GM18858 (cell line): ENCODE results near the gene OSM.

ENCODE experiments used
- ATAC-seq: cut with Tn5 transposase; IDR thresholded peaks from one replicate; pipeline ENCODE4 v1.9.1; 2021; ENCODE audit not compliant: unreplicated experiment

OSM gene

GRCh38 chr22:30285846-30286200, 19.2 kb upstream of the OSM start:
- no peak for ATAC-seq

DNA sequence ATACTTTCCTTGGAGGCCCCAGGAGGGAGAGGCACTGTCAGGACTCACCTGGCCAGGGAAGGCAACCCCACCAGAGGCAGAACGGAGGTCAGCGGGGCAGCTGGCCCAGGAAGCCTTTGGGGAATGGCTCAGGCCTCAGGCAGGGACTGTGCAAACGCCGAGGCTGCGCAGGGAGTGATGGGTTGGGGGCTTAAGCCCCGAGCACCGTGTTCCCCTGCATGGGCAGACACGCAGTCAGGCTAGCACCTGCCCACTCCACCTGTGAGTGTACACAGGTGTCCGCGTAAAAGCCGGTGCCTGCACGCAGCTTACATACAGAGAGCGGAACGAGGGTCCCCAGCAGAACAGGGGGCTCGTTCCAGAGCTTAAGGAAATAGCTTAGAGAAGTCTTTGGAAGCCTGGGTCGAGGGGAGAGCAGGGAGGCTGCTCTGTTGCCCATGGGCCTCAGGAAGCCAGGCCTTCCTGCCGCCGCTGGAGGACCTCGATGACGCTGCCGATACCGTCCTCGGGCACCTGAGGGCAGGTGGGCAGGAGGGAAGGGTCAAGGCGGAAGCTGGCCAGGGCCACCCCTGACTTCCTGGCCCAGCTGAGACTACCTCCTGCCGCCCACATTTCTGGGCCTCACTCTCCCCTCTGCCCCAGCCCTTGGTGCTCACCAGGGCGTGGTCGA, 18.7 kb upstream of the OSM start:
- no peak for ATAC-seq

DNA sequence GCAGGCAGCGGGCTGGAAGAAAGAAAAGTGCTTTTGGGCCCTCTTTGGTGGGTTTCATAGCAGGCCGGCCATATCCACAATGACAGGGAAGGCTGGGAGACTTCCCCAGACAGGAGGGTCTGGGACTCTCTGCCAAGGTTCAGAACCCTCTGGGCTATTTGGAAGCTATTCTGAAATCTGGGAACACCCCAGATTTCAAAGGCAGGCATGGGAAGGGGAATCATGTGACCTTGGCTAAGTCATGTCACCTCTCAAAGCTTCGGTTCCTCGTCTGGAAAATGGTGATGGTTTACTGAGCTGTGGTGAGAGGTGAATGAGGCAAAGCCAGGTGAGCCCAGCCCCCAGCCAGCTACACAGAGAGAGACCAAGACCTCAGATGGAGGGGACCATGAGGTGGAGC, 18.0 kb upstream of the OSM start:
- no peak for ATAC-seq

- no peak for ATAC-seq
Observed at GRCh38 chr22:30284172-30284571, 17.5 kb upstream of the OSM start.

GRCh38 chr22:30283342-30283741, 16.7 kb upstream of the OSM start:
- no peak for ATAC-seq

GRCh38 chr22:30282616-30283046, 16.0 kb upstream of the OSM start:
- no peak for ATAC-seq

GRCh38 chr22:30280505-30280904, 13.9 kb upstream of the OSM start:
- ATAC-seq = no peak

DNA sequence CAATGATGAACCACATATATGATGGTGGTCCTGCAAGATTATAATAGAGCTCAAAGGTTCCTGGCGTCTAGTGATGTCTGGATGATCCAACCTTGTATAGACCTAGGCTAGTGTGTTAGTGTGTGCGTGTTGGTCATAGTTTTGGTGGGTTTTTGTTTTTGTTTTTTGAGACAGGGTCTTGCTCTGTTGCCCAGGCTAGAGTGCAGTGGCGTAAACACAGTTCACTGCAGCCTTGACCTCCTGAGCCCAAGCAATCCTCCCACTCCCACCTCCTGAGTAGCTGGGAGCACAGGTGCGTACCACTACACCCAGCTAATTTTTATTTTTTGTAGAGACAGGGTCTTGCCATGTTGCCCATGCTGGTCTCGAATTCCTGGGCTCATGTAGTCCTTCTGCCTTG, 13.3 kb upstream of the OSM start:
- ATAC-seq = no peak

DNA sequence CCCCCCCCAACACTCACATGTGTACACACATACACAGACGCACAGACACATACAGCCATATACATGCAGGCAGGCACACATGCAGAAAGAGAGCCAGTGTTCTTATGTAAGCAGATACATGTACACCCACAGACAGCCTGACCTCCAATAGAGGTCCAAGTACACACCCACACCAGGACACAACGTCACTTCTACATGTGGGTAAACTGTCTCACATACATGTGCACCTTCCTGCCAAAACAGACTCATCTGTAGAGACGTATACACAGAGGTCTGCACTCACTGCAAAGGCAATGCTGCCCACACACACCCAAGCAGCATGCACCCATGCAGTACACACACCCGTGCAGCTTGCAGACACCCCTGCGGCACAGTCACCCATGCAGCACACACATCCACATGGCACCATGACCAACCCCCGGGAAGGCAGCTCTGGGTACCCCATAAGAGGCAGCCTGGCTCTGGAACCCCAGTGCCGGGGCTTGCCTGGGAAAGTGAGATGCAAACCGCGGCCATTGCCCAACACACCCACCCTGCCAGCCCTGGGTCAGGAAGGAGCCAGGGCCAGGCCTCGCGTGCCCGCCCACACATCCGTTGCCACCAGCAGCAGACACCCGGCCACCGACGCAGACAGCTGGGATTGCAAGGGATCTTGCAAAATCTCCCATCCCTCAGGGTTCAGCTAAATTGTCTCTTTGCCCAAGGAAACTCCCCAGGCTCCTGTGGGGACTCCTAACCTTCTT, 12.6 kb upstream of the OSM start:
- ATAC-seq = no peak

DNA sequence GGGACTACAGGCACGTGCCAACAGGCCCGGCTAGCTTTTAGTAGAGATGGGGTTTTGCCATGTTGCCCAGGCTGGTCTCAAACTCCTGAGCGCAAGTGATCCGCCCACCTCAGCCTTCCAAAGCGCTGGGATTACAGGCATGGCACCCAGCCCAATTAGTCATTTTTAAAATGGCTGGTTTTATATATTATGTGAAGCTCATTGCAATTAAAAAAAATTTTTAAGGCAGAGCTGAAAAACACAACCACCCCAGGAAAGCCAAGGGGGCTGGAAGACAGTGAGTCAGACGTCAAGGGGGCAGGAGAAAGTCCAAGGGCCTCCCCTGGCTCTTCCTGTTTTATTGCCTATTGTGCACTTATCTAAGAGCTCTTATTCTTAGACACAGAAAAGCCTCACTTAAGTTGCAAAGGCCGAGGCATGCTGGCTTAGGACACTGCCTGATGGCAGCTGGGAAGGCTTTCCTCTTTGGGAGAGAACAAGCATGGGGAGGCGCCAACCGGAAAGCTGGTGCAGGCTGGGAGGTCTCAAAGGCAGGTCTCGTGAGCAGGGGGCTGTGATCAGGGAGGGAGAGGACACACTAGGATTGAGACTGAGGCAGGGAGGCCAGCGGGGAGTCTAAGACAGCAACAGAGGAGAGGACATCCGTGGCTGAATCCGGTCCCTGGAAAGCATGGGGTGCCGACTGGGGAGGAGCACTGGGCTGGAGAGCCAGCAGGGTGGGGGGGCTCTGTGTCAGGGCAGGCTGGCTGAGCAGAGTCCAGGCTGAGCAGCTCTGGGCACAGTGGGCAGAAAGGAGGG, 11.1 kb upstream of the OSM start:
- no peak for ATAC-seq

- ATAC-seq = no peak
Observed at GRCh38 chr22:30276039-30276438, 9.4 kb upstream of the OSM start.

GRCh38 chr22:30275625-30276024, 9.0 kb upstream of the OSM start:
- ATAC-seq = no peak

GRCh38 chr22:30274437-30274812, 7.8 kb upstream of the OSM start:
- ATAC-seq = no peak

DNA sequence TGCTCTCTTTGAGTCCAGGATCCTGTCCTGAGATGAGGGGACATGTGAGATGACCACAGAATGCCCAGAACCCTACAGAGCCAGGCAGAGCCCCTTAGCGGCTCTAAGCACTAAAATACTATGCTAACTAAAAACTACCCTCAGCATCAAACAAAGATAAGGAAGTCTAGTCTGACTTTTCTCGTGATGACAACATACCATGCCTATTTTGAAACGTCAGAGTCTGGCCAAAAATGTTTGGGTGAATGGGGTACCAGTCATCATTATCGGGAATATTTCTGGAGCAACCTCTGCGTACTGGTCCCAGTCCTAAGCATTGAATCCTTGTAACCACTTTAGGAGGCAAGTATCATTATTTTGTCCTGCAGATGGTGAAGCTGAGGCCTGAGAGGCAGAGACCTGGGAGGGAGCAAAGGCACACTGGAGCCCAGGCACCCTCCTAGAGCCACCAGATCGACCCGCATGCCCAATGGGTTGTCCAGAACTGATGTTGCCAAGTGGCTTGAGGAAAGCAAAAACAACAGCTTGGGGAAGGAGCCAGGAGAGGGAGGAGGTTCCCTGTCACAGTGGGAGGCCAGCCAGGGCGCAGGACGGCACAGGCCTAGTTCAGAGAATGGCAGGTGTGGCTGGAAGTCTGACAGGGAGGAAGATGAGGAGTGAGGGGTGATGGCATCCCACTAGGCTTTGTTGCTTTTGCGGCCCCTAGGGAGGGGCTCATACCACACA, 7.2 kb upstream of the OSM start:
- ATAC-seq = no peak

DNA sequence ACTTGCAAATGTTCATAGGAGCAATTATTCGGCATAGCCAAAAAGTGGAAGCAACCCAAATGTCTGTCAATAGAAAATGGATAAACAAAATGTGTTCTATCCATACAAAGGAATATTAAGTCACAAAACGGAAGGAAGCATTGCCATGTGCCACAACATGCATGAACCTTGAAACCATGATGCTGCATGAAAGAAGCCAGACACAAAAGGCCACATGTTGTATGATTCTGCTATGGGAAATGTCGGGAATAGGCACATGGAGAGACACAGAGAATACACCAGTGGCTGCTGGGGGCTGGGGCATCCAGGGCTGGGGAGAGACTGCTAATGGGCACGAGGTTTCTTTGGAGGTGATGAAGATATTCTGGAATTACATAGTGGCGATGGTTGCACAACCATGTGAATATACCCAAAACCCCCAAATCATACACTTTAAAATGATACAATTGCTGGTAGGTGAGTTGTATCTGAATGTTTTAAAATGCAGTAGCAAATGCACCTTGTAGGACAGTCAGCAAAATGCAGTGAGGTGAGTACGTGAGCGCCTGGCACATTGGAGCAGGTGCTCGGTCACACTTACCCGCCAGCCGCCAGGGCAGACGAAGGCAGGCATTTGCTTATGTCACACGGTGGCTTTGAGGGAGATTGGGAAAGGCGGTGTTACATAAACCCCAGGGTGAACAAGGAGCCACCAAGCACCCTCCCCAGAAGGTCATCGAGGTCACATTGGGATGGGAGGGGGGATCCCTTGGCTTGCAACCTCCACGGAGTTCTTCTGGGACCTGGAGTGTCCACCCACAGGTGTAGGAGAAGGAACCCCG, 6.3 kb upstream of the OSM start:
- ATAC-seq = no peak

DNA sequence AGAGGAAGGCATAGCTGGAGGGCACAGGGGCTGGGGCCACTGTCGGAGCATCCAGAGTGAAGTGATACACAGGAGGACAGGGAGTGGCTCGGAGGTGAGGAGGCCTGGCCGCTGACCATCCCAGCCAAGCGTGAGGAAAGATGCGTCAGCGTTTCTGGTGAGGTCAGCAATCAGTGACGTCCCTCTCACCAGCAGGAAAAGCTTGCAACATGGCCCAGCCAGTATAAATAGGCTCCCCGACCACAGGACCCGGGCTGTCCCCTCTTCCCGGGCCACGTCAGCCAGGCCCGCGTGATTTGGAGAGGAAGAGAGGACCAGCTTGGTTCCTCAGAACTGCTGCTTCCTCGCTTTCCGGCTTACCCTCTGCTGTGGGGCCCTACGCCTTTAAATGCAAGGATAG, 4.2 kb upstream of the OSM start:
- ATAC-seq = no peak

GRCh38 chr22:30268331-30268730, 1.7 kb upstream of the OSM start:
- ATAC-seq = no peak

DNA sequence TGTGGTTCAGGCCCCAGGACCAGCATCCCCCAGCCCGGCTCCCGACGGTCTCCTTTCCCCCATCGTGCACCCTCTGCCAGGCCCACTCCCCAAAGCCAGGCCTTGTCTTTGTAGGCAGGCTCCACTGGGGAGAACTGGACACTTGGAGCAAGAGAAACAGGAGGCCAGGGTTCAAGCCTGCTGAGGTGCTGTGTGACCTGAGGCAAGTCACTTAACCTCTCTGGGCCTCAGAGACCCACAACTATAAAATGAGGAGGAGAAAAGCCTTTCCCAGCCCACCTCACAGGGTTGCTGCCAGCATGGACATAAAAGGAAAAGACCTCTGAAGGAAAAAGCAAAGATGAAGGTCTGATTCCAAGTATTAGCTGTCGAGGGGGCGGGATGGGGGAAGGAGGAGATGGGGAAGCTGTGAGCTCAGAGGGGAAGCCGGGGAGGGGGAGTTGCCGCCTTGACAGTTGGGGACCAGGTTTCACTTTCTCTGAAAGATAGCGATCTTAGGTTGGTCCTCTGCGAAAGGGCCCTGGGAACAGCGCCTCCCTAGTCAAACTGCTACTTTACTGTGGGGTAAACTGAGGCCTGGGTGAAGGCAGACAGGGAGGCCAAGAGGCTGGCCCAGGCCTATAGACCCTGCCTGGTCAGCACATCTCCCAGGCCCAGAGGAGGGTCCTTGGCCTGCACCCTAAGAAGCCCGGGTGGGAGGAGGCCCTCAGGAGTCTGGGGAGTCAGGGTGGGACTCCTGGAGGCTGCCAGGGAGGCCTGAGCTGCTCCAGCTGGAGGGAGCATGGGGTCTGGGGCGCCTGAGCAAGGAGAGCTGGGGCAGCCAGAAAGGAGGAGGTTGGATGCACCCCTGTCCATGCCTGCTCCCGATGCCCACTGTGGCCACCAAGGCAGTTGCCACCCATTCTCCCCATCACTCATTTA, 991 bp upstream of the OSM start:
- ATAC-seq = no peak

DNA sequence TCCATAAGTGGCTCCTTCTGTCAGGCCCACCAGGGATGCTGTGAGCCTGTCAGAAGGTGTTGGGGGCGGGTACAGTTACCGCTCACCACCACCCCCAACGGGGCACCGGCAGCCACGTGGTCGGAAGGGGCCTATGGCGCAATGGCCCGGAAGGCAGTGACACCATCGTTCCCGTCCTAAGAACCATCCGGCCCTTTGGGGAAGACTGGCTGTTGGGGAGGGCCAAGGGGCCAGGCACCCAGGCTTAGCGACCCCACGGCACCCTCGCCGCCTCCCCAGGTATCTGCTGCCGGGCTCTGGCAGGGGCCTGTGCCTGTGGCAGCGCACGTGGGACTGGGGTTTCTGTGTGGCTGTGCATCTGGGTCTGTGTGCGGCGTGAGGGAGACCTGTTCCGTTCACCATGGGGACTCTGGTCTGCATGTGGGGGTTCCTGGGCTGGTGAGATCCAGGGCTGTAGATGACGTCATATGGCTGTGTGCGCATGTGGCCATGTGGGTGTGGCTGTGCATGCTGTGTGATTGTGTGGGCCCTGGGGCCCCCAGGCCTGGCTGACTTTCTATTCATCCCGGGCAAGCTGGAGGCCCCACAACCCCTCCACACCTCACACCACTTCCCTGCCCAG, 717 bp downstream of the OSM start:
- ATAC-seq = peak; percentile 64
